Measurements from ENCODE around the gene MBD4. TPM values are rescaled to one million over a fixed set of nuclear protein-coding genes. Genes with fewer than 3 reads are reported as not detected.

The MBD4 gene
- total and polyA plus RNA-seq, 11 donors, result 10.8 to 42.3 (median 20.6) TPM

DNA sequence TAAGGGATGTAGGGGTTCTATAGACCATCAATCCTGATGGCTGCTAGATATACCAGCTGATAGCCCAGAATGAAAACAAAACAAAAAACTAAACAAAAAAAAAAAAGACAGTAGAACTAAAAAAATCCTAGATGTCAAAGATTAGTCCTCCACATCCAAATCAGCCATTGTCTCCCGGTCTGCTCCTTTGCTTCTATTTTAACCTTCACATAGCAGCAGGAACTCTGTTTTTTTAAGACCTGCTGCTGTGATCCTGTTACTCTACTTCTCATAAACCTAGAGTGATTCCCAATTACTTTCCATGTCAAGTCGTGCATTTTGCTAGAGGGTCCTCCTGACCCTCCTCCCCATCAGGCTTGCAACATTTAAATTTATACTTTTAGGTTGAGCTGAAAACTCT, 2.7 kb upstream of the MBD4 start:
- Histone ChIP-seq H3K4me3 (peak overlapping the region in 2 of 12 donors; percentile 79 to 81), H3K27ac (peak overlapping the region; percentile 33 to 98 (median 90)), H3K36me3 (peaks cover 0 to 9% (median 5%) of the 10 kb centered on the region in 9 donors), H3K27me3 (no peaks in the 10 kb centered on the region), H3K9me3 (no peaks in the 10 kb centered on the region), H3K4me1 (peaks cover 5 to 61% (median 40%) of the 10 kb centered on the region in 12 donors)
- no peak for DNase-seq
- intact Hi-C loops (cut with DNase I), result loop anchor here in 1 of 10 donors (5.0 kb wide), 1 partner anchor 40 kb away; no protein-coding TSS in a partner anchor
- 21 to 40% (median 27%) methylated on average over 2 of the region's 2 CpGs for WGBS, 4 donors
- TF ChIP-seq, protein P1, sequence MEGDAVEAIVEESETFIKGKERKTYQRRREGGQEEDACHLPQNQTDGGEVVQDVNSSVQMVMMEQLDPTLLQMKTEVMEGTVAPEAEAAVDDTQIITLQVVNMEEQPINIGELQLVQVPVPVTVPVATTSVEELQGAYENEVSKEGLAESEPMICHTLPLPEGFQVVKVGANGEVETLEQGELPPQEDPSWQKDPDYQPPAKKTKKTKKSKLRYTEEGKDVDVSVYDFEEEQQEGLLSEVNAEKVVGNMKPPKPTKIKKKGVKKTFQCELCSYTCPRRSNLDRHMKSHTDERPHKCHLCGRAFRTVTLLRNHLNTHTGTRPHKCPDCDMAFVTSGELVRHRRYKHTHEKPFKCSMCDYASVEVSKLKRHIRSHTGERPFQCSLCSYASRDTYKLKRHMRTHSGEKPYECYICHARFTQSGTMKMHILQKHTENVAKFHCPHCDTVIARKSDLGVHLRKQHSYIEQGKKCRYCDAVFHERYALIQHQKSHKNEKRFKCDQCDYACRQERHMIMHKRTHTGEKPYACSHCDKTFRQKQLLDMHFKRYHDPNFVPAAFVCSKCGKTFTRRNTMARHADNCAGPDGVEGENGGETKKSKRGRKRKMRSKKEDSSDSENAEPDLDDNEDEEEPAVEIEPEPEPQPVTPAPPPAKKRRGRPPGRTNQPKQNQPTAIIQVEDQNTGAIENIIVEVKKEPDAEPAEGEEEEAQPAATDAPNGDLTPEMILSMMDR (IDR thresholded peaks at IDR 0.05), result no peak
- no peak for TF ChIP-seq POLR2A (IDR thresholded peaks at IDR 0.05)
- ATAC-seq, result no peak

DNA sequence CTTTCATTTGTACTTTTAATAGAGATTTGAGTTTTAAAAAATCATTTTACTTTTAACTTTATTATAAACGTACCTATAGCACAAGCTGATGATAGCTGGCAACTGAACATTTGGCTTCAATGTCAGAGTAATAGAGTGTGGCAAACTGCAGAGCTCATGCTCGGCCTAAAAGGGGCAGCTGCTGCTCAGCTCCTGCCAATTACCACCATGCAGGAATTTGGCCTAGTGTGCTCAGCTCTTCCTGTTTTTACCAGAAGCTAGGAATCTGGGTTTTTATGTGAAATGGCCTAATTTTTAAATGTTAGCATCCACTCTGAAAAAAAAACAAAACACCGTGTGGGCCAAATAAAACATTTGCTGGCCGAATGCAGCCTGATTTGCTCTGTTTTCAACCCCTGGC, 2.0 kb upstream of the MBD4 start:
- intact Hi-C loops (cut with DNase I), result loop anchor here in 2 of 10 donors (2.0 to 5.0 kb wide), 2 partner anchors 41 to 185 kb away; no protein-coding TSS in a partner anchor
- H3K4me3 ChIP-seq, result peak overlapping the region in 5 of 12 donors; percentile 76 to 88 (median 81)
- peaks cover 0 to 16% (median 12%) of the 10 kb centered on the region in 9 donors for H3K36me3 ChIP-seq
- H3K9me3 ChIP-seq, result no peaks in the 10 kb centered on the region
- peak in 2 of 4 donors; percentile 18 to 27 for ATAC-seq
- peak in 4 of 5 donors; percentile 40 to 62 (median 49) for DNase-seq
- 12 to 26% (median 22%) methylated on average over 4 of the region's 4 CpGs for WGBS, 4 donors
- H3K27ac ChIP-seq, result peak overlapping the region; percentile 7 to 98 (median 90)
- no peaks in the 10 kb centered on the region for H3K27me3 ChIP-seq
- TF ChIP-seq, protein P1 (IDR thresholded peaks at IDR 0.05), result peak in 3 of 12 donors; percentile 16 to 30 (median 21)
- no peak for TF ChIP-seq POLR2A (IDR thresholded peaks at IDR 0.05)
- peaks cover 5 to 68% (median 39%) of the 10 kb centered on the region in 12 donors for H3K4me1 ChIP-seq

DNA sequence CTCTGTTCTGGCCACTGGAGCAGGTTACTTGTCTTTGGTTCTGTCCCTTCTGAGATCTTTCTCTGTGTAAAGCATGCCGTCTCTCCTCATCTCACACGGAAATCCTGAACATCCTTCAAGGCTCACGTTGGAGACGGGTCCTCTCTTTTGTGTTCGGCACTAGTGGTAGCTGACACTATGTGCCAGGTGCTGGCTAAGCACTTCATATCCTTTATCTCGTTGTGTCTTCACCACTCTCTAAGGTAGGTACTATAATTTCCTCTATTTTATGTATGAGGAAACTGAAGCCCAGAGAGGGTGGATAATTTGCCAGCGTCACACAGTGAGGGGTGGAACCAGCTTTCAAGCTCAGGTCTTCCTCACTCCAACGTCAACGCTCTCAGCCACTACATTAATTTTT, 1.5 kb upstream of the MBD4 start:
- Histone ChIP-seq H3K36me3 (peaks cover 0 to 21% (median 18%) of the 10 kb centered on the region in 9 donors), H3K4me1 (peaks cover 5 to 73% (median 40%) of the 10 kb centered on the region in 12 donors), H3K4me3 (peak overlapping the region in 9 of 12 donors; percentile 76 to 89 (median 87)), H3K27me3 (no peaks in the 10 kb centered on the region), H3K27ac (peak overlapping the region; percentile 86 to 98 (median 90)), H3K9me3 (no peaks in the 10 kb centered on the region)
- DNase-seq (no peak), ATAC-seq (no peak)
- intact Hi-C loops (cut with DNase I), result loop anchor here in 2 of 10 donors (2.0 to 5.0 kb wide), 2 partner anchors 41 to 186 kb away; no protein-coding TSS in a partner anchor
- 39 to 48% (median 44%) methylated on average over 9 of the region's 9 CpGs for WGBS, 4 donors
- TF ChIP-seq, protein P1 (IDR thresholded peaks at IDR 0.05), result no peak
- TF ChIP-seq POLR2A (IDR thresholded peaks at IDR 0.05), result no peak

DNA sequence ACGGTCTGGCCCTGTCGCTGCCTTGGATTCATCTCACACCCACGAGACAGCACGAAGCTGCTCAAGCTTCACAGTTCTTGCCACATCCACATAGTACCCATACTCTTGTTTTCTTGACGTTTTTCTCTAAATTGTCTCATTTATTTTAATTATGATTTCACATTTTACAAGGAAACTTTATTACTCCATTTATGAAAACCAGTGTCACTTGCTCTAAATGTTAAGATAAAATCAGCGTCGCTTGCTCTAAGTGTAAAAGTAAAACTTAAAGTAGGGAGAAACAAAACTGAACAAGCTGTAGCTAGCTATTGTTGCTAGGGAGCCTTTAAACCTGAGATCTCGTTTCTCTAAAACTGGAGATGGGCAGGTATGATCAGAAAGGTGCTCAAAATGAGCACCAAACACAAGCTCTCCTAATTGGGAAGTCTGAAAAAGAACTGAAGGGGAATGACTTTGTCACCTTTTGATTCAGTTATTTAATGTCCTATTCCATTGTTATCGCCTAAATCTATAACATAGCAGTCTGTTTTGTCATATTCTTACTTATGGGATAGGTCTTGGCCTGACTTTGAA, 956 bp upstream of the MBD4 start:
- H3K36me3 ChIP-seq, result peaks cover 0 to 26% (median 23%) of the 10 kb centered on the region in 9 donors
- DNase-seq (no peak), ATAC-seq (peak in 1 of 4 donors; percentile 8)
- H3K9me3 ChIP-seq, result no peaks in the 10 kb centered on the region
- WGBS, 4 donors, result 9% methylated on average over 9 of the region's 9 CpGs
- no peaks in the 10 kb centered on the region for H3K27me3 ChIP-seq
- H3K4me1 ChIP-seq, result peaks cover 5 to 78% (median 42%) of the 10 kb centered on the region in 12 donors
- intact Hi-C loops (cut with DNase I), result loop anchor here in 2 of 10 donors (2.0 to 5.0 kb wide), 2 partner anchors 42 to 186 kb away; no protein-coding TSS in a partner anchor
- peak overlapping the region; percentile 52 to 89 (median 81) for H3K4me3 ChIP-seq
- TF ChIP-seq, protein P1 (IDR thresholded peaks at IDR 0.05), result no peak
- no peak for TF ChIP-seq POLR2A (IDR thresholded peaks at IDR 0.05)
- peak overlapping the region; percentile 86 to 98 (median 90) for H3K27ac ChIP-seq
